Muscle layer of duodenum (tissue), 2 donors: Measurements from ENCODE around the gene DYDC2.
"Not testable (repeated sequence)": the region's sequence is repeated elsewhere in the genome, so short reads cannot be mapped to it uniquely, and the experiment has no call there.

ENCODE experiments used
- H3K27ac ChIP-seq: one replicate; pipeline ENCODE4 v1.7.0; 2013; ENCODE audit warnings: mild to moderate bottlenecking, low read length
- H3K27me3 ChIP-seq: one replicate; pipeline ENCODE4 v1.7.0; 2013; ENCODE audit warnings: low read depth, mild to moderate bottlenecking, control low read depth, low read length
- H3K36me3 ChIP-seq, 2 donors: one replicate each; pipeline ENCODE4 v1.7.0; 2013; ENCODE audit warnings: low read length in 2 of 2, control low read depth in 1 of 2, mild to moderate bottlenecking in 1 of 2; ENCODE audit not compliant: insufficient read depth in 2 of 2, control insufficient read depth in 1 of 2
- H3K4me1 ChIP-seq, 2 donors: one replicate each; pipeline ENCODE4 v1.7.0; 2013; ENCODE audit warnings: low read length in 2 of 2, mild to moderate bottlenecking in 2 of 2, control low read depth in 1 of 2, moderate library complexity in 1 of 2; ENCODE audit not compliant: insufficient read depth in 2 of 2, control insufficient read depth in 1 of 2
- H3K4me3 ChIP-seq, 2 donors: one replicate each; pipeline ENCODE4 v1.7.0; 2013; ENCODE audit warnings: low read length in 2 of 2, low read depth in 1 of 2, mild to moderate bottlenecking in 1 of 2
- H3K9me3 ChIP-seq, 2 donors: one replicate each; pipeline ENCODE4 v1.7.0; 2013; ENCODE audit warnings: low read length in 2 of 2, control low read depth in 1 of 2, mild to moderate bottlenecking in 1 of 2; ENCODE audit not compliant: control insufficient read depth in 1 of 2
- donor health status: healthy.

The DYDC2 gene

GRCh38 chr10:80414142-80414895 lies 57.7 kb downstream of the DYDC2 start:
- H3K4me3 ChIP-seq, result no peak overlapping the region
- H3K27ac ChIP-seq, result peak overlapping the region; percentile 59
- H3K9me3 ChIP-seq, result no peaks in the 10 kb centered on the region
- H3K27me3 ChIP-seq, result no peaks in the 10 kb centered on the region
- H3K4me1 ChIP-seq, result peaks cover 33 to 67% of the 10 kb centered on the region in 2 donors
- H3K36me3 ChIP-seq, result no peaks in the 10 kb centered on the region

- Histone ChIP-seq H3K27me3 (no peaks in the 10 kb centered on the region), H3K4me1 (peaks cover 31 to 52% of the 10 kb centered on the region in 2 donors), H3K36me3 (peaks cover 0 to 3% of the 10 kb centered on the region in 2 donors), H3K4me3 (no peak overlapping the region), H3K27ac (peak overlapping the region; percentile 68), H3K9me3 (no peaks in the 10 kb centered on the region)
These were observed 59.3 kb downstream of the DYDC2 start for GRCh38 chr10:80415734-80416478.

- H3K4me1 ChIP-seq, result peaks cover 28 to 45% of the 10 kb centered on the region in 2 donors
- H3K4me3 ChIP-seq, result no peak overlapping the region
These were observed 60.0 kb downstream of the DYDC2 start for GRCh38 chr10:80416479-80417098.

GRCh38 chr10:80417256-80417655 lies 60.7 kb downstream of the DYDC2 start:
- H3K27me3 ChIP-seq, H3K27ac ChIP-seq, H3K9me3 ChIP-seq, H3K4me3 ChIP-seq: not testable (repeated sequence)
- Histone ChIP-seq H3K36me3 (peaks cover 0 to 16% of the 10 kb centered on the region in 2 donors), H3K4me1 (peaks cover 28 to 39% of the 10 kb centered on the region in 2 donors)

More at GRCh38 chr10:80416479-80417098, 60.0 kb downstream of the DYDC2 start:
- Histone ChIP-seq H3K36me3 (peaks cover 0 to 10% of the 10 kb centered on the region in 2 donors), H3K9me3 (no peaks in the 10 kb centered on the region), H3K27me3 (no peaks in the 10 kb centered on the region), H3K27ac (peak overlapping the region; percentile 68)
